K562 (cell line): Measurements from ENCODE around the gene RCOR3. TPM values are rescaled to one million over a fixed set of nuclear protein-coding genes. Genes with fewer than 3 reads are reported as not detected.
A peak's percentile ranks its signal among the peaks of the same experiment; 100 is the strongest.

Experiments
- ATF4 ChIP-seq: fragments of 450-650 bp; formaldehyde crosslinking; IDR thresholded peaks from 2 replicates; pipeline ENCODE4 v1.4.0; 2022; ENCODE audit warnings: mild to moderate bottlenecking, moderate library complexity
- CHD1 ChIP-seq: fragments of 200-600 bp; sonication (generic); IDR thresholded peaks from one replicate; pipeline ENCODE4 v1.6.1; 2012; ENCODE audit warnings: mild to moderate bottlenecking, moderate library complexity, low read length, inconsistent platforms
- CREB1 ChIP-seq, 2 experiments: sonication (generic) in 1 of 2; formaldehyde crosslinking in 1 of 2; IDR thresholded peaks; 2 replicates each; pipeline versions ENCODE4 v1.6.1 to v1.8.0; 2012 to 2022; ENCODE audit warnings: inconsistent platforms in 1 of 2, mild to moderate bottlenecking in 1 of 2, missing genetic modification reagents in 1 of 2, moderate library complexity in 1 of 2
- CXXC5 ChIP-seq: fragments of 250-450 bp; sonication (Bioruptor Pico); IDR thresholded peaks from 2 replicates; pipeline ENCODE4 v1.8.0; 2022; ENCODE audit warnings: inconsistent platforms, mild to moderate bottlenecking, moderate library complexity
- FOSL1 ChIP-seq: fragments of 200-800 bp; sonication (Bioruptor generic); conservative IDR thresholded peaks from 2 replicates; pipeline ENCODE4 v1.6.1; 2016; ENCODE audit warnings: missing genetic modification characterization, missing compliant biosample characterization
- FOXK2 ChIP-seq, 2 experiments: fragments of 450-650 bp; IDR thresholded peaks in 1 of 2; conservative IDR thresholded peaks in 1 of 2; 2 replicates each; pipeline ENCODE4 v1.6.1; 2016; ENCODE audit warnings: low read depth in 2 of 2, mild to moderate bottlenecking in 1 of 2
- HMGXB4 ChIP-seq: sonication (generic); formaldehyde crosslinking; IDR thresholded peaks from 2 replicates; pipeline ENCODE4 v1.8.1; 2023; ENCODE audit warnings: mild to moderate bottlenecking, missing genetic modification reagents
- KAT7 ChIP-seq: sonication (generic); formaldehyde crosslinking; IDR thresholded peaks from 2 replicates; pipeline ENCODE4 v1.8.0; 2022; ENCODE audit warnings: missing genetic modification reagents, mild to moderate bottlenecking, borderline replicate concordance
- L3MBTL2 ChIP-seq: fragments of 450-650 bp; IDR thresholded peaks from 2 replicates; pipeline ENCODE4 v1.6.1; 2016; ENCODE audit warnings: mild to moderate bottlenecking, moderate library complexity
- NR2C1 ChIP-seq, 2 experiments: fragments of 450-650 bp; IDR thresholded peaks; 2 replicates each; pipeline ENCODE4 v1.6.1; 2017; ENCODE audit warnings: mild to moderate bottlenecking in 2 of 2, antibody characterized with exemption in 1 of 2, inconsistent platforms in 1 of 2, missing compliant biosample characterization in 1 of 2, missing genetic modification characterization in 1 of 2
- SRSF1 ChIP-seq: fragments of 200-400 bp; formaldehyde crosslinking; IDR thresholded peaks from 2 replicates; pipeline ENCODE4 v1.6.1; 2017; ENCODE audit warnings: mild to moderate bottlenecking, low read depth, low read length, moderate library complexity
- TEAD4 ChIP-seq, 2 experiments: sonication (generic) in 1 of 2; formaldehyde crosslinking in 1 of 2; IDR thresholded peaks; 2 replicates each; pipeline versions ENCODE4 v1.6.1 to v1.8.0; 2012 to 2022; ENCODE audit warnings: borderline replicate concordance in 1 of 2, inconsistent platforms in 1 of 2, low read length in 1 of 2, mild to moderate bottlenecking in 1 of 2, missing genetic modification reagents in 1 of 2
- ZNF318 ChIP-seq, 2 experiments: fragments of 450-650 bp; IDR thresholded peaks; 2 replicates each; pipeline ENCODE4 v1.6.1; 2016; ENCODE audit warnings: mild to moderate bottlenecking in 2 of 2, borderline replicate concordance in 1 of 2, low read depth in 1 of 2, moderate library complexity in 1 of 2
- ZNF445 ChIP-seq: fragments of 250-450 bp; sonication (Bioruptor Pico); IDR thresholded peaks from 2 replicates; pipeline ENCODE4 v1.4.0; 2020; ENCODE audit warnings: low read depth, mild to moderate bottlenecking, moderate library complexity
- polyA plus RNA-seq, 8 experiments: library from polyadenylated mRNA; depleted of rRNA in 4 of 8; stranded (reverse) in 5 of 8; unstranded in 3 of 8; fragments of >200 nt; fragmentation: Nextera tagmentation in 2 of 8; fragmentation: Illumina TruSeq in 1 of 8; extraction: Ambion mirVana in 2 of 8; extraction: Trizol in 1 of 8; gene quantifications; 2 replicates each; pipeline versions ENCODE4 v1.2.1 to v1.2.3, GENCODE V29; 2011 to 2014; ENCODE audit warnings: inconsistent platforms in 1 of 8, missing spikeins in 1 of 8
- total RNA-seq, 7 experiments: library from RNA; depleted of rRNA in 6 of 7; stranded (reverse); fragments of >200 nt in 6 of 7; fragmentation: Illumina TruSeq in 2 of 7; extraction: Trizol in 2 of 7; gene quantifications; 2 replicates each; pipeline versions ENCODE4 v1.2.1 to v1.2.3, GENCODE V29; 2011 to 2021; ENCODE audit warnings: low replicate concordance in 1 of 7

Gene RCOR3
- total and polyA plus RNA-seq, 9 of the 15 experiments (the other 6 are each of a cell fraction or from before 2014, with no cell fraction given) = 9.7 to 42.7 (median 29.5) TPM

GRCh38 chr1:211326528-211327345, 67.6 kb downstream of the RCOR3 start, which contains the start of gene TRAF5 (continued):
- TF ChIP-seq NR2C1 (IDR thresholded peaks at IDR 0.05) (no peak), NR2C1 (tag; IDR thresholded peaks at IDR 0.05) (0 out of 2 replicates have a peak, but pooled peaks have one; percentile 0), SRSF1 (no peak), ZNF445 (CRISPR knock-in tag) (no peak), L3MBTL2 (peak; percentile 91), HMGXB4 (no peak), CHD1 (peak; percentile 23), ATF4 (no peak), KAT7 (peak; percentile 42; the same call in 1 of the 2 replicates), CREB1 (IDR thresholded peaks at IDR 0.05) (0 out of 2 replicates have a peak, but pooled peaks have one; percentile 13), CREB1 (CRISPR knock-in tag; IDR thresholded peaks at IDR 0.05) (no peak), FOSL1 (0 out of 2 replicates have a peak, but pooled peaks have one; percentile 46), FOXK2 (conservative IDR thresholded peaks at IDR 0.05 in 1 of 2, IDR thresholded peaks at IDR 0.05 in 1 of 2; ENCODE audit: low read depth in 2 of 2) (peak; percentile 48 to 53; a peak in 2 of 4 replicates), ZNF318 (IDR thresholded peaks at IDR 0.05; ENCODE audit: borderline replicate concordance in 1 of 2, low read depth in 1 of 2) (no peak), CXXC5 (CRISPR knock-in tag) (peak; percentile 77), TEAD4 (IDR thresholded peaks at IDR 0.05; ENCODE audit: low read length) (no peak), TEAD4 (CRISPR knock-in tag; IDR thresholded peaks at IDR 0.05; ENCODE audit: borderline replicate concordance) (no peak)
